DND-41 (cell line): ENCODE measurements around the gene CDK4.

Experiments used
- ATAC-seq: fragments of 200-7000 bp; cut with Tn5 transposase; 3 replicates; pipeline ENCODE4 v1.9.1; 2021; ENCODE audit warnings: low read depth; ENCODE audit not compliant: insufficient read depth
- DNase-seq: peaks from one replicate; pipeline ENCODE4 v3.0.0-alpha.2; 2020
- H2AFZ ChIP-seq: 2 replicates; pipeline ENCODE4 v1.6.0; 2012; ENCODE audit warnings: low read depth, low read length
- H3K27ac ChIP-seq: 2 replicates; pipeline ENCODE4 v1.5.1; 2012; ENCODE audit warnings: low read length, inconsistent platforms
- H3K27me3 ChIP-seq: fragments of 200-600 bp; sonication (generic); 2 replicates; pipeline ENCODE4 v1.6.0; 2012; ENCODE audit warnings: low read length, mild to moderate bottlenecking, inconsistent platforms; ENCODE audit not compliant: insufficient read depth, poor library complexity
- H3K36me3 ChIP-seq: 2 replicates; pipeline ENCODE4 v1.5.1; 2012; ENCODE audit warnings: low read length, inconsistent platforms; ENCODE audit not compliant: insufficient read depth
- H3K4me1 ChIP-seq: 2 replicates; pipeline ENCODE4 v1.5.1; 2012; ENCODE audit warnings: mild to moderate bottlenecking, low read length; ENCODE audit not compliant: insufficient read depth
- H3K4me2 ChIP-seq: 2 replicates; pipeline ENCODE4 v1.6.0; 2012; ENCODE audit warnings: mild to moderate bottlenecking, moderate library complexity, low read length, inconsistent platforms; ENCODE audit not compliant: insufficient read depth
- H3K4me3 ChIP-seq, 2 experiments: fragments of 200-600 bp in 1 of 2; shearing (Covaris generic) in 1 of 2; 2 replicates each; pipeline ENCODE4 v1.5.1; 2012 to 2016; ENCODE audit warnings: inconsistent platforms in 2 of 2, low read length in 2 of 2, mild to moderate bottlenecking in 2 of 2, low read depth in 1 of 2, moderate library complexity in 1 of 2
- H3K79me2 ChIP-seq: 2 replicates; pipeline ENCODE4 v1.6.0; 2012; ENCODE audit warnings: low read length, inconsistent platforms; ENCODE audit not compliant: insufficient read depth
- H3K9ac ChIP-seq: 2 replicates; pipeline ENCODE4 v1.6.0; 2012; ENCODE audit warnings: low read depth, mild to moderate bottlenecking, inconsistent platforms, low read length, moderate library complexity
- H3K9me3 ChIP-seq: 2 replicates; pipeline ENCODE4 v1.5.1; 2012; ENCODE audit warnings: low read length, moderate library complexity, mild to moderate bottlenecking, inconsistent platforms; ENCODE audit not compliant: insufficient read depth, severe bottlenecking
- H4K20me1 ChIP-seq: 2 replicates; pipeline ENCODE4 v1.6.0; 2012; ENCODE audit warnings: low read length; ENCODE audit not compliant: insufficient read depth
- EZH2 ChIP-seq: IDR thresholded peaks from 3 replicates; pipeline ENCODE4 v1.6.1; 2012; ENCODE audit warnings: borderline replicate concordance, low read depth, mild to moderate bottlenecking, moderate library complexity, low read length, inconsistent platforms; ENCODE audit not compliant: severe bottlenecking
- TF ChIP-seq, protein P1 (sequence below): IDR thresholded peaks from 2 replicates; pipeline ENCODE4 v1.5.1; 2012; ENCODE audit warnings: borderline replicate concordance, low read length, moderate library complexity, mild to moderate bottlenecking; ENCODE audit not compliant: poor library complexity, severe bottlenecking; ENCODE audit errors: extremely low read depth

CDK4 gene

DNA sequence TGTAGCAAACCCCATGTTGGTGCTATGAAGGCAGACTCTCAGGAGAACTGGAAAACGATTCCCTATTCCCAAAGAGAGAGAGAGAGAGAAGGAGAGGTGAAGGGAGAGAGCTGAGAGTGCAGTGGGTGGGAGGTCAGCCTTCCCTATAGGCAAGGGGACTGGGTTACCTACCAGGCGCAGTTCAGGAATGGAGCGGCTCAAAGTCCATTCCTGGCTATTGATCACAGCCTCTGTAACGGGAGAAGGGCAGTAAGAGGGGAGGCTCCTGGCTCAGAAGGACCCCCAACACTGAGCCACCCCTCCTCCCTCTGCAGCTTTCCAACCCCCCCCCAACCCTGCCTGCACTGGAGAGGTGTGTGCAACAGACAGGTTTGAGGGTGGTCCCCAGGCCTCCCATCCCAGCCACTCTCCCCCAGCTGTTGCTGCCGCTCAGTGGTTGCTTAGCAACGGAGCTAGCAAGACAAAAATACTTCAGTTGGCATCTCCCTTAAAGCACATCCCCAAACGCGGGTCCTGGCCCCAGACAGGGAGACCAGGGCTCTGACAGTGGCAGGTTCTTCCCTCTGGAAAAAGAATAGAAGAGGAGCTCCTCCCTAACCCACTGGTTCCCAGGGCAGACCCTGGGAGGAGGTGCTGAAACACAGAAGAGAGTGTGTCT is 16.8 kb downstream of the CDK4 start:
- H3K4me1 ChIP-seq: peaks cover 15% of the 10 kb centered on the region
- H3K4me3 ChIP-seq: no peak overlapping the region
- ATAC-seq (0 out of 3 replicates have a peak, but pooled peaks have one; percentile 5), DNase-seq (no peak)
- no peak overlapping the region for H3K27ac ChIP-seq
- no peak overlapping the region for H2AFZ ChIP-seq
- H3K9ac ChIP-seq: no peak overlapping the region
- H3K36me3 ChIP-seq: peaks cover 55% of the 10 kb centered on the region
- H3K9me3 ChIP-seq: no peaks in the 10 kb centered on the region
- peaks cover 15% of the 10 kb centered on the region for H4K20me1 ChIP-seq
- H3K79me2 ChIP-seq: peaks cover 16% of the 10 kb centered on the region
- no peak overlapping the region for H3K4me2 ChIP-seq
- no peaks in the 10 kb centered on the region for H3K27me3 ChIP-seq
- no peak for TF ChIP-seq EZH2
- TF ChIP-seq, protein P1, sequence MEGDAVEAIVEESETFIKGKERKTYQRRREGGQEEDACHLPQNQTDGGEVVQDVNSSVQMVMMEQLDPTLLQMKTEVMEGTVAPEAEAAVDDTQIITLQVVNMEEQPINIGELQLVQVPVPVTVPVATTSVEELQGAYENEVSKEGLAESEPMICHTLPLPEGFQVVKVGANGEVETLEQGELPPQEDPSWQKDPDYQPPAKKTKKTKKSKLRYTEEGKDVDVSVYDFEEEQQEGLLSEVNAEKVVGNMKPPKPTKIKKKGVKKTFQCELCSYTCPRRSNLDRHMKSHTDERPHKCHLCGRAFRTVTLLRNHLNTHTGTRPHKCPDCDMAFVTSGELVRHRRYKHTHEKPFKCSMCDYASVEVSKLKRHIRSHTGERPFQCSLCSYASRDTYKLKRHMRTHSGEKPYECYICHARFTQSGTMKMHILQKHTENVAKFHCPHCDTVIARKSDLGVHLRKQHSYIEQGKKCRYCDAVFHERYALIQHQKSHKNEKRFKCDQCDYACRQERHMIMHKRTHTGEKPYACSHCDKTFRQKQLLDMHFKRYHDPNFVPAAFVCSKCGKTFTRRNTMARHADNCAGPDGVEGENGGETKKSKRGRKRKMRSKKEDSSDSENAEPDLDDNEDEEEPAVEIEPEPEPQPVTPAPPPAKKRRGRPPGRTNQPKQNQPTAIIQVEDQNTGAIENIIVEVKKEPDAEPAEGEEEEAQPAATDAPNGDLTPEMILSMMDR: no peak

DNA sequence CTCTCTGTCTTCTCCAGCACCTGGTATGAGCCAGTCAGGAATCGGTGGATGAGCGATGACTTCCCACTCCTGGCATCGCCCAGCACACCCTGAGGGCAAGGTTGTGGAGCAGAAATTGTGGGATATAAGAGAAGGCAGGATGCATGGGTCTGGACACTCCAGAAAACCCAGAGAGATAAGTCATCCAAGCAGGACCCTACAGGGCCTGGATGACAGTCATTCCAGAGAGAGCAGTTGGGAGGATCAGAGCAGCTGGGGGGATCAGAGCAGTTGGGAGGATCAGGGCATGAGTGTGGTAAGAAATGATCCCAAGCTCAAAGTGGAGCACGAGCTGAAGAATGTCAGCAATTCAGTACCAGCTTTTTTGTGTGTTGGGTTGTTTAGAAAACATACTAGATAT is 17.5 kb downstream of the CDK4 start:
- Histone ChIP-seq H3K27ac (no peak overlapping the region), H3K4me3 (no peak overlapping the region), H3K36me3 (peaks cover 62% of the 10 kb centered on the region), H3K79me2 (peaks cover 9% of the 10 kb centered on the region), H2AFZ (no peak overlapping the region), H3K4me1 (peaks cover 8% of the 10 kb centered on the region), H3K9ac (no peak overlapping the region), H3K9me3 (no peaks in the 10 kb centered on the region), H3K27me3 (no peaks in the 10 kb centered on the region), H4K20me1 (peaks cover 12% of the 10 kb centered on the region), H3K4me2 (no peak overlapping the region)
- DNase-seq (no peak), ATAC-seq (no peak)
- TF ChIP-seq, protein P1: no peak
- no peak for TF ChIP-seq EZH2

DNA sequence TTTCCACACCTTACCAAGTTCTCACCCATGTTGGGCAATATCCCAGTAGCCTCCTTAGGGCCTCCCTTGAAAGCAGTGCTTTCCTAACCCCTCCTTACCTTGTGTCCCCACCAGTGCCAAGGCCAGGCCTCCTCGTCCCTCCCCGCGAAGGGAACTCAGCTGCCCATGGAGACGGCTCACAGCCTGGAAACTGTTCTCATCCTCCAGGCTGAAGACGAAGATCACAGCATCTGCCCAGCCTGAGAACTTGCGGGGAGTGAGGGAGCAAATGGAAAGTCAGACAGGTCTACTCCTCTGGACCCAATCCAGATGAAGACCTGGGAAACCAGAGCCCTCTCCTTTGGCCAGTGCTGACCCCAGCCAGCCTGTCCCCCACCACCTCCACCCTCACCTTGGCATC is 18.2 kb downstream of the CDK4 start:
- TF ChIP-seq EZH2: no peak
- TF ChIP-seq, protein P1: no peak
- Histone ChIP-seq H3K36me3 (peaks cover 65% of the 10 kb centered on the region), H3K27me3 (no peaks in the 10 kb centered on the region), H3K4me3 (no peak overlapping the region), H3K9ac (no peak overlapping the region), H3K79me2 (peaks cover 2% of the 10 kb centered on the region), H2AFZ (no peak overlapping the region), H3K9me3 (no peaks in the 10 kb centered on the region), H3K4me2 (no peak overlapping the region), H4K20me1 (peaks cover 5% of the 10 kb centered on the region), H3K27ac (no peak overlapping the region), H3K4me1 (peaks cover 1% of the 10 kb centered on the region; the same call in 1 of the 2 replicates)
- no peak for ATAC-seq
- no peak for DNase-seq
